OCI-LY7 (cell line): Measurements from ENCODE around the gene CUX1. TPM values are rescaled to one million over a fixed set of nuclear protein-coding genes. Genes with fewer than 3 reads are reported as not detected.

Source experiments
- BruUV-seq: library from RNA; stranded (reverse); fragments of 400-500 nt; replicated peaks from 2 replicates; lab custom pipeline; 2021; lab: Mats Ljungman, UMichigan
- CTCF ChIA-PET: fragments of 300-600 bp; sonication (Branson Sonifier 250); formaldehyde crosslinking; loops from one replicate; lab custom pipeline; 2022; ENCODE audit warnings: antibody characterized with exemption; ENCODE audit not compliant: unreplicated experiment; lab: Charles Lee
- POLR2A ChIA-PET: fragments of 300-600 bp; sonication (Branson Sonifier 250); formaldehyde crosslinking; loops from one replicate; lab custom pipeline; 2022; ENCODE audit warnings: antibody characterized with exemption; lab: Charles Lee
- DNase-seq: peaks from one replicate; pipeline ENCODE4 v3.0.0-alpha.2; 2015; ENCODE audit warnings: low spot score
- H2AFZ ChIP-seq: fragments of 200-600 bp; sonication (generic), shearing (Covaris generic); 2 replicates; pipeline ENCODE4 v1.6.1; 2014; ENCODE audit warnings: mild to moderate bottlenecking, antibody characterized with exemption, low read length, moderate library complexity
- H3K27ac ChIP-seq: fragments of 200-600 bp; sonication (generic); 2 replicates; pipeline ENCODE4 v1.5.1; 2014; ENCODE audit warnings: mixed run types, low read depth, mild to moderate bottlenecking, moderate library complexity, low read length, inconsistent platforms; ENCODE audit not compliant: poor library complexity, severe bottlenecking
- H3K36me3 ChIP-seq: fragments of 200-600 bp; sonication (generic); 2 replicates; pipeline ENCODE4 v1.6.1; 2014; ENCODE audit warnings: mild to moderate bottlenecking, antibody characterized with exemption, low read length, moderate library complexity, mixed read lengths; ENCODE audit not compliant: insufficient read depth
- H3K4me1 ChIP-seq: fragments of 200-600 bp; sonication (generic); 2 replicates; pipeline ENCODE4 v1.5.1; 2014; ENCODE audit warnings: mild to moderate bottlenecking, low read length; ENCODE audit not compliant: insufficient read depth, poor library complexity, severe bottlenecking
- H3K4me2 ChIP-seq: fragments of 200-600 bp; sonication (generic); 2 replicates; pipeline ENCODE4 v1.6.1; 2014; ENCODE audit warnings: mild to moderate bottlenecking, low read length
- H3K4me3 ChIP-seq: fragments of 200-600 bp; sonication (generic); 2 replicates; pipeline ENCODE4 v1.5.1; 2014; ENCODE audit warnings: mild to moderate bottlenecking, low read depth, low read length; ENCODE audit not compliant: poor library complexity, severe bottlenecking
- H3K79me2 ChIP-seq: fragments of 200-600 bp; sonication (generic); 2 replicates; pipeline ENCODE4 v1.6.1; 2016; ENCODE audit warnings: low read depth, mild to moderate bottlenecking, low read length, moderate library complexity, mixed read lengths; ENCODE audit not compliant: insufficient read depth
- H3K9me2 ChIP-seq: fragments of 200-600 bp; sonication (generic); 2 replicates; pipeline ENCODE4 v1.6.1; 2016; ENCODE audit warnings: mild to moderate bottlenecking, low read length, mixed read lengths; ENCODE audit not compliant: insufficient read depth
- H3K9me3 ChIP-seq: fragments of 200-600 bp; sonication (generic); 2 replicates; pipeline ENCODE4 v1.6.1; 2014; ENCODE audit warnings: mild to moderate bottlenecking, mixed run types, low read length, mixed read lengths
- H4K20me1 ChIP-seq: fragments of 200-600 bp; sonication (generic); 2 replicates; pipeline ENCODE4 v1.6.1; 2014; ENCODE audit warnings: mild to moderate bottlenecking, antibody characterized with exemption, low read length, moderate library complexity, mixed read lengths; ENCODE audit not compliant: insufficient read depth
- EZH2phosphoT487 ChIP-seq: fragments of 200-600 bp; sonication (generic); IDR thresholded peaks from 2 replicates; pipeline ENCODE4 v1.6.1; 2018; ENCODE audit warnings: low read depth, borderline replicate concordance, mild to moderate bottlenecking, mixed run types, antibody characterized with exemption, low read length, moderate library complexity, mixed read lengths
- intact Hi-C: fragments of 100-400 bp; cut with micrococcal nuclease; formaldehyde crosslinking; loops from one replicate; pipeline ENCODE4 v1.10.0; 2022; ENCODE audit not compliant: unreplicated experiment
- total RNA-seq, 2 experiments: library from RNA; depleted of rRNA in 1 of 2; stranded (reverse); fragments of >200 nt in 1 of 2; shearing (Covaris generic) in 1 of 2; gene quantifications; 2 replicates each; pipeline ENCODE4 v1.2.3, GENCODE V29; 2014 to 2022
- TF ChIP-seq, protein P1 (sequence below): fragments of 200-600 bp; sonication (generic); conservative IDR thresholded peaks from 2 replicates; pipeline ENCODE4 v1.5.1; 2014; ENCODE audit warnings: mild to moderate bottlenecking, antibody characterized with exemption, low read length, moderate library complexity, mixed read lengths

Gene CUX1
- total RNA-seq, 2 experiments from 2014 or later, result 143 to 199 TPM

DNA sequence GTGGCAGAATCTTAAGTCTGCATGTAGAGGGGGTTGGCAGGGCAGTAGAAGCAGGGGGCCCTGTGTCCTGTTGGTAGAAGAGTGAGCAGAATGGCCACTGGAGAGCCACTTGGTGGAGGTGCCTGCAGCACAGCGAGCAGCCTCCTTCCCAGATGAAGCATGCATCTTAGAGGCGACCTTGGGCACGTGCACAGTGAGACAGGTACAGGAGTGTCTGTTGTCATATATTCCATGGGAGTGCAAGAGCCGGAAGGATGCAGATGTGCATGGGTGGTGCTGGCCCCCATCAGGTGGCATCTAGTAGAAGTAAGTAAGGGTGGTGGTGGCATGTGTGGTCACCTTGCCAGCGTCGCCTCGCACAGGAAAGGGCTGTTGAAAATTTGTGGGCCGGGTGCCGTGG lies 53.9 kb downstream of the CUX1 start:
- Histone ChIP-seq H3K9me3 (no peaks in the 10 kb centered on the region), H3K4me3 (peak overlapping the region; percentile 57), H2AFZ (no peak overlapping the region), H3K27ac (peak overlapping the region; percentile 97), H4K20me1 (no peaks in the 10 kb centered on the region; the same call in 1 of the 2 replicates), H3K9me2 (no peaks in the 10 kb centered on the region), H3K4me1 (peaks cover 100% of the 10 kb centered on the region), H3K79me2 (peaks cover 95% of the 10 kb centered on the region), H3K4me2 (peak overlapping the region; percentile 100), H3K36me3 (peaks cover 32% of the 10 kb centered on the region)
- no TSS peak for BruUV-seq
- TF ChIP-seq, protein P1, sequence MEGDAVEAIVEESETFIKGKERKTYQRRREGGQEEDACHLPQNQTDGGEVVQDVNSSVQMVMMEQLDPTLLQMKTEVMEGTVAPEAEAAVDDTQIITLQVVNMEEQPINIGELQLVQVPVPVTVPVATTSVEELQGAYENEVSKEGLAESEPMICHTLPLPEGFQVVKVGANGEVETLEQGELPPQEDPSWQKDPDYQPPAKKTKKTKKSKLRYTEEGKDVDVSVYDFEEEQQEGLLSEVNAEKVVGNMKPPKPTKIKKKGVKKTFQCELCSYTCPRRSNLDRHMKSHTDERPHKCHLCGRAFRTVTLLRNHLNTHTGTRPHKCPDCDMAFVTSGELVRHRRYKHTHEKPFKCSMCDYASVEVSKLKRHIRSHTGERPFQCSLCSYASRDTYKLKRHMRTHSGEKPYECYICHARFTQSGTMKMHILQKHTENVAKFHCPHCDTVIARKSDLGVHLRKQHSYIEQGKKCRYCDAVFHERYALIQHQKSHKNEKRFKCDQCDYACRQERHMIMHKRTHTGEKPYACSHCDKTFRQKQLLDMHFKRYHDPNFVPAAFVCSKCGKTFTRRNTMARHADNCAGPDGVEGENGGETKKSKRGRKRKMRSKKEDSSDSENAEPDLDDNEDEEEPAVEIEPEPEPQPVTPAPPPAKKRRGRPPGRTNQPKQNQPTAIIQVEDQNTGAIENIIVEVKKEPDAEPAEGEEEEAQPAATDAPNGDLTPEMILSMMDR, result no peak
- no peak for TF ChIP-seq EZH2phosphoT487
- peak; percentile 66 for DNase-seq
- ChIA-PET POLR2A (interaction anchor here (0.6 to 2.2 kb wide), 5 partner anchors 8 to 168 kb away, joined by 3 to 28 read pairs (median 8); no protein-coding TSS in a partner anchor), CTCF (no interaction called here)
- intact Hi-C loops, result loop anchor here (1.0 to 2.0 kb wide), 2 partner anchors 15 to 119 kb away; no protein-coding TSS in a partner anchor

DNA sequence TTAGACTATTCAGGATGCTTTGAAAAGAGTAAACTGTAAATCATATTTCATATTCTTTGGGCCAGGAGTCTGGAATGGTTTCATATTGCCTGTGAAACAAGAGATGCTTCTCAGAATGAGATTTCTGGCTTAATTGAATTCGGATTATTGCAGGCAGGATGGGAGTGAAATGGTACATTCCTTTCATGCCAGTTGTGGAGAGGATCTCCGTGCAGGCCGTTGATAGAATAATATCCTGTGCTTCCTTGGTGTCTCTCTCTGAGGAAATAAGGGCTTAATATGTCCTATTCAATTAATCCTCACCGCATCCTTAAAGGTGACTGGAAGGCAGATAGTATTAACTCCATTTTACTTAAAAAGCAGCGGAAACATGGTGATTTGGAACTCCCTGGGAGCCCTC lies 56.6 kb downstream of the CUX1 start:
- H3K4me2 ChIP-seq, result peak overlapping the region; percentile 100
- TF ChIP-seq, protein P1, result no peak
- no peak for TF ChIP-seq EZH2phosphoT487
- intact Hi-C loops, result no loop called here
- H3K36me3 ChIP-seq, result peaks cover 32% of the 10 kb centered on the region
- BruUV-seq, result no TSS peak
- no peak overlapping the region for H2AFZ ChIP-seq
- peaks cover 100% of the 10 kb centered on the region for H3K4me1 ChIP-seq
- peak overlapping the region; percentile 26 for H3K4me3 ChIP-seq
- no peaks in the 10 kb centered on the region; the same call in 1 of the 2 replicates for H4K20me1 ChIP-seq
- DNase-seq, result no peak
- H3K9me2 ChIP-seq, result no peaks in the 10 kb centered on the region
- peak overlapping the region; percentile 97 for H3K27ac ChIP-seq
- CTCF ChIA-PET, result no interaction called here
- peaks cover 95% of the 10 kb centered on the region for H3K79me2 ChIP-seq
- H3K9me3 ChIP-seq, result no peaks in the 10 kb centered on the region
- POLR2A ChIA-PET, result interaction anchor here (1.8 to 2.5 kb wide), 5 partner anchors 9 to 112 kb away, joined by 5 to 15 read pairs (median 7); no protein-coding TSS in a partner anchor

DNA sequence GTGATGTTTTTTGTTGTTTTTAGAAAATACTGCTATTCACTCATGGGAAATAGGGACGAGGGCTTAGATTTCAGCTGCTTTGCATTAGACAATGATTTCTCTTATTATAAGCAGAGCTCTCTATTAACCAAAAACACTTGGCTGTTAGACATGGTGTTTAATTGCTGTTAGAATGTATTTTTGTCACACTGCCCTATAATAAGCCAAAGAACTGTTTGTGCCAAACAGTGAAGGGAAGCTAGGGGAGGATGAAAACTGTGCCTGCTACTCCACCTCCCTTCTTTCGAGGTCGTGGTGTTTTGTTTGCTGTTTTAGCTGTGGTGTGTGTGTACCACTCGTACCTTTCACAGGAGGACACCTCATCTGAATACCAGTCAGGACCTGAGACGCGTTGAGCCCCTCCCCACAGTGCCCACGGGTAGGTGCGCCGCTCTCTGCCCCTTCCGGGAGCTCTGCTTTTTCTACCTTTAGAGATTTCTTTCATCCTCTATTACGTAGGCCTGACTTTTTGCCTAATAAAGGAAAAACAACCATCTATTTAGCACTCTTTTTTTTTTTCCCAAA lies 57.9 kb downstream of the CUX1 start:
- H4K20me1 ChIP-seq, result no peaks in the 10 kb centered on the region; the same call in 1 of the 2 replicates
- H2AFZ ChIP-seq, result no peak overlapping the region
- ChIA-PET CTCF (interaction anchor here (0.5 to 1.3 kb wide), 4 partner anchors 12 to 397 kb away, joined by 3 read pairs; no protein-coding TSS in a partner anchor), POLR2A (interaction anchor here (0.6 to 2.2 kb wide), 12 partner anchors 10 to 160 kb away, joined by 3 to 12 read pairs (median 6); no protein-coding TSS in a partner anchor)
- H3K27ac ChIP-seq, result peak overlapping the region; percentile 97
- H3K9me3 ChIP-seq, result no peaks in the 10 kb centered on the region
- peaks cover 100% of the 10 kb centered on the region for H3K79me2 ChIP-seq
- H3K36me3 ChIP-seq, result peaks cover 32% of the 10 kb centered on the region
- TF ChIP-seq, protein P1, result no peak
- TF ChIP-seq EZH2phosphoT487, result no peak
- H3K9me2 ChIP-seq, result no peaks in the 10 kb centered on the region
- no peak for DNase-seq
- intact Hi-C loops, result loop anchor here (5.0 kb wide), 1 partner anchor 362 kb away; no protein-coding TSS in a partner anchor
- no TSS peak for BruUV-seq
- peaks cover 100% of the 10 kb centered on the region for H3K4me1 ChIP-seq
- H3K4me2 ChIP-seq, result peak overlapping the region; percentile 100
- H3K4me3 ChIP-seq, result peak overlapping the region; percentile 26
